Panc1 (cell line): Measurements from ENCODE around the gene PCSK5.

Experiments
- CTCF ChIP-seq: fragments of 450-650 bp; IDR thresholded peaks from 2 replicates; pipeline ENCODE4 v1.5.1; 2017; ENCODE audit warnings: mild to moderate bottlenecking
- POLR2AphosphoS5 ChIP-seq: IDR thresholded peaks from 2 replicates; pipeline ENCODE4 v1.6.1; 2012; ENCODE audit warnings: mild to moderate bottlenecking, low read depth, low read length, moderate library complexity
- REST ChIP-seq, 2 experiments: IDR thresholded peaks; 2 replicates each; pipeline ENCODE4 v1.6.1; 2011 to 2012; ENCODE audit warnings: low read depth in 2 of 2, control low read depth in 1 of 2, low read length in 1 of 2, mild to moderate bottlenecking in 1 of 2, moderate library complexity in 1 of 2; ENCODE audit not compliant: insufficient read depth in 1 of 2
- SIN3A ChIP-seq: IDR thresholded peaks from 2 replicates; pipeline ENCODE4 v1.6.1; 2012; ENCODE audit warnings: low read depth, mild to moderate bottlenecking, low read length, moderate library complexity, borderline replicate concordance; ENCODE audit not compliant: insufficient read depth
- TCF7L2 ChIP-seq: IDR thresholded peaks from 2 replicates; pipeline ENCODE4 v1.6.1; 2011; ENCODE audit warnings: mild to moderate bottlenecking, low read depth, low read length, inconsistent platforms

GRCh38 chr9:76112151-76112550 is 221.7 kb downstream of the PCSK5 start:
- TF ChIP-seq CTCF (no peak), POLR2AphosphoS5 (no peak), TCF7L2 (no peak), REST (IDR thresholded peaks at IDR 0.05; ENCODE audit: insufficient read depth in 1 of 2, low read depth in 2 of 2, low read length in 1 of 2) (no peak), SIN3A (no peak)
